PC-9 (cell line): ENCODE measurements around the gene OR2H1.

Source experiments
- CTCF ChIP-seq: fragments of 200-600 bp; sonication (generic); conservative IDR thresholded peaks from 2 replicates; pipeline ENCODE4 v1.6.1; 2017; ENCODE audit warnings: mixed run types, antibody characterized with exemption, mild to moderate bottlenecking, moderate library complexity
- EZH2 ChIP-seq: fragments of 200-600 bp; sonication (generic); IDR thresholded peaks from 2 replicates; pipeline ENCODE4 v1.8.0; 2017; ENCODE audit warnings: antibody characterized with exemption, low read depth

DNA sequence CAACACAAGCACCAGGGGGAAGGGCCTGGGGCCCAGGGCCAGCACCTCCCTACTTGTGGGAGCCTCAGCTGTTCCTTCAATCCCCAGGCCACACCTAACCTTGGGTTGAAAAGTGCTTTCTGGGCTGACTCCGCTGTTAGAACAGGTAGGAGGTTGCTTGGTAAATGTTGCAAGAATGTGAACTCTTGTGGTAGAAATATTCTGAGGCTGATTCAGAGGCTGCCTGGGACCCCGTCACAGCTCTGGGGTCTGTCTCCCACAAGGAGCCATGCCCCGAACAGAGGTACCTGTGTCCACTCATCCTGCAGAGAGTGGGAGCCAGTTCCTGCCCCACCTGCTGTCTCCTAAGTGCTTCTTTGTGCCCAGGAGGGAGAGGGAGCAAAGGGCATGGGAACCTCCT lies 45.2 kb downstream of the OR2H1 start:
- TF ChIP-seq EZH2 (no peak), CTCF (no peak)
